ENCODE measurements around the gene PLXNA4.

The PLXNA4 gene

DNA sequence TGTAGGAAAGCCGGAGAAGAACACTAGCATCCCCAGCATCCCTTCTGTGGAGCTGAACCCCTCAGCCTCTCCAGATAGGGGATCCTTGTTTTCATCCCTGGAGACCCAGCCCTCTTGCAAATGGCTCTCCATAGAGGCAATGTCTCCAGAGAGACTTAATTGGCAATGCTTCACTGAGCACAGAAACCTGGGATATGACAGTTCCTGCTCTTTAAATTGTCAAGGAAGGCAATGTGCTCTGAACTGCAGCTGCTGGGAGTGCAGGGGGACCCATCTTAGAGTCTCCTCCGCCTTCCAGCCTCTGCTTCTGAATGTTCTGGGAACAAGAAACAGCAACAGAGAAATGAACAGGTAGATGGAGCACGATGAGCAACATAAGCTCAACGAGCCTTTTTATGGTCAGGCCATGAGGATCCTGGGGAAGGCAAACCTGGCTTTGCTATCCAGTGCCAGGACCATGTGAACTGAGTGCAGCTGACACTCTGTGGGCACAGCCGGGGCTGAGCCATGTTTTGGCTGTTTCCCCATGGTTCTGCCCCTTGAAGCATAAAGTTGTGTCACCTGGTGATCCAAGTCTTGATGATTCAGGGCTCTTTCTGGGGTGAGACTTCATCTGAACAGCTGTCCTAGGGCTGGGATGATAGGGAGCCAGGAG, 481.0 kb downstream of the PLXNA4 start:
- no peak for DNase-seq

DNA sequence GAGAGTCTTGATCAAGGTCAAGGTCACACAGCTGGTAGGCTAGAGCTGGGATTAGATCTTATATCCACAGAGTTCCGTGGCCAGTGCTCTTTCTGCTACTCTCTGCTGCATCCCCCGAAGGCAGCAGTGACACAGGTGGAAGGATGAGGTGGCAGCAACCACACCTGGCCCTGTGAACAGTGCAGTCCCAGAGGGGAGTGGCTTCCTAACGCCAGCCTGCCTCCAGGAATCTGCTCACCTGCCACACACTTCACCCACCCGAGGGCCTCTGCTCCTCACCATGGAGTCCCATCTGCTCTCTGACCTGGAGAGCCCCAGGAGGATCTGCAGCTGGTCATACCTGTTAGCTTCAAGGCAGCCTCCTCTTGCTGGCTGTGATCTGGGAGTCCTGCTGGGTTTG, 484.2 kb downstream of the PLXNA4 start:
- no peak for DNase-seq

DNA sequence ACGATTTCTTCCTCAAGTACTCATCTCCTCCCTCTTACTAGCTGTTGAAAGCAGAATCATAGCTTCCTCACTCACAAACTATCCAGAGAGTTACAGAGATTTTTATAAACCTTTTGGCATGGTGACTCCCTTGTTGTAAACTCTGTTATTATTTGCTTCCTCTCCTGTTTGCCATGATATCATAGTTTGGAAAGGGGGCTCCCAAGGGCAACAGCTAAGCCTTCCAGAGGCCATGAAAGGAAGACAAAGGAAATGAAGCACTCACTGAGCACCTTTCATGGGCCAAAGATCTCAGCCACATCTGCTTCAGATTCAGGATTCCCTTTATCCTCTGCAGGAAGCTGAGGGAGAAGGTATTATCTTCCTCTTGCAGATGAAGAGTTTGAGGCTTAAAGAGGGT, 484.6 kb downstream of the PLXNA4 start:
- DNase-seq = no peak

GRCh38 chr7:132090444-132090843, 485.8 kb downstream of the PLXNA4 start:
- DNase-seq = no peak

DNA sequence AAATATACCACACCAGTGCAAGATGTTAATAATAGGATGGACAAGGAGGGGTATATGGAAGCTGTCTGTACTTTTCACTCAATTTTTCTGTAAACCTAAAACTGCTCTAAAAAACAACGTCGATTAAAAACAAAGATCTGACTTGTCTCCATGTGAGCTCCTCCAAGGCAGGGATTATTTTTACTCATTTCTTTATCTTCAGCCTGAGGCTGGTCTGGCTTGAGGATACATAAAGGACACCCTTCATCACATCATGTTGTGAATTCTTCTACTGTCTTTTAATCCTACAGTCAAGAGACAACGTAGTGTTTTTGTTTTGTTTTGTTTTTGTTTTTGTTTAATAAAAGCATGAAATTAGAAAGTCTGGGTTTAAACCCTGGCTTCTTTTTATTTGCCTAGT, 486.9 kb downstream of the PLXNA4 start:
- no peak for DNase-seq

- no peak for DNase-seq
Observed at GRCh38 chr7:132087421-132087820, 488.8 kb downstream of the PLXNA4 start.

DNA sequence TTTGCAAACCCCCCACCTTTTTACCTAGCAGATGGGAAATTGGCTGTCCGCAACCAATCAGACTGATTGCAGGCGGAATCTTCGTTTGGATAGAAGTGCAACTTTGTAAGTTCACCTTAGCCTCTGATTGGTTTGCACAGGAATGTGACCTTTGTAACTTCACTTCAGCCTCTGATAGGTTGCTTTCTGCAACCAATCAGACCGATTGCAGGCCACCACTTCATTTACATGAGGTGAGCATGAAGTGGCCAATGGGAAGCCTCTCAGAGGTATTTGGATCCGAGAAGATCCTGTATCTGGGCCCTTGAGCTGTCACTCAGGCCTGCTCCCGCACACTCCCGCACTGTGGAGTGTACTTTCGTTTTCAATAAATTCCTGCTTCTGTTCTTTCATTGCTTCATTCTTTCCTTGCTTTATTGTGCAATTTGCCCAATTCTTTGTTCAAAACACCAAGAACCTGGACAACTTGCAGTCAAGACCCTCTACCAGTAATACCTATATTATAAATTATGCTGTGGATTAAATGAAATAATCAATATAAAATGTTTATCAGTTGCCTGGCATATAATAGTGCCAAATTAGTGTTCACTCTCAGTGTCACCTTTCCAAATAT, 491.4 kb downstream of the PLXNA4 start:
- DNase-seq = no peak

DNA sequence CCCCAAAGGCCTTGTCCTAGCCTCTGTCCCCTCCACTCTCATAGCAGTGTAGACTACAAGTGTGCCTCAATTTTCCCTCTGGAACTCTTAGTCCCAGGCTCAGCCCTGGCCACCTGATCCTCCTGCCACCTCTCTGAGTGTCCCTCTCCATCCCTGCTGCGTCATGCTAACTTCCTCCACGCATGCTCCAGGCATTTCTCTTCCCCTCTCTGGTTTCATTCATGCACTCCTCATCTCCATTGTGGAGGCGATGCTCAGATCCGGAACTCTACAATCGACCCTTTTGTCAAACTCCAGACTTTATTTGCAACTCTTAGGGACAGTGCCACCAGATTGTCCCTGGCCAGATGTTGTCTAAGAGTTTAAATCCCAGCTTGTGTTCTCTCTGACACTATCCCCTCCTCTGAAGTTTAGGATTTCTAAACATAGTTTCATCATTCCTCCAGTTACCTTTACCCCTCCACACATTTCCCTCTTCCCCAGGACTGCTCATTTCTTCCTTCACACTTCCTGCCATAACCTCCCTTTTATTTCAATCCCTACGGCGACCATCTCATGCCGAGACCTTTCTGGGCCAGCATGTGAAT, 492.6 kb downstream of the PLXNA4 start:
- no peak for DNase-seq

DNA sequence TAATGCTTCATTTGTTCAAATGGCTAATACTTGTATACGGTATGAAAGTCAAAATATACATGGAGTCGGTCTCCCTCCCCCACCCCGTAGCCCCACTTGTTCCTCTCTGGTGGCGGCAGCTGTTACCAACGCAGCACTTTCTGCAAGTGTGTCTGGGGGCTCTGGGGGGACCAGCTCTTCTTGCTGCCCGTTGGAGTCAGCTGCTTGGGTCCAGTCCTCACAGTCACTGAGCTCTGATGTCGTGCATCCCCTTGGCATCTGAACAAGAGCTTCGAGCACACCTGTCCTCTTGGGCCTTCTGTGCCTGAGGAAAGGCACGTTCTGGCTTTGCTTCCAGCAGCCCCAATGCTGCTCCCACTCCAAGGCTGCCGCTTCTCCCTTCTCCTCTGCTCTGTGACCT, 493.1 kb downstream of the PLXNA4 start:
- DNase-seq = no peak

DNA sequence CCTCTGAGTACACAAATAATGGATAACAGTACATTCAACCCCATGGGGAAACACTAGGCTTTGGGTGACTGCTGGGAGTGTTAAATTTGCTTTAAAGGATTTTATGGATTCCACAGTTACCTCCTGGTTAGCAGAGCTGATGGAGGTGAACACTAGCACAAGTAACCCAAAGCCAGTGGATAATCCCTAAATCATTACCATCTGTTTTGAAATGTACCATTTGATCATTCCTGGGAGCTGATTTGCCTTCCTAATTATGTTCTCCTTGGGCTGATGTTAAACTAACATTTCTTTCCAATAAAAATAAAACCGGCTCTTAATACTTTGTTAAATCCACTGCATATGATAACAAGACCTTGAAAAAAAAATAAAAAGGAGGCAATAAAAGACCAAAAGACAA, 493.9 kb downstream of the PLXNA4 start:
- DNase-seq = no peak

GRCh38 chr7:132081686-132082085, 494.6 kb downstream of the PLXNA4 start:
- no peak for DNase-seq

DNA sequence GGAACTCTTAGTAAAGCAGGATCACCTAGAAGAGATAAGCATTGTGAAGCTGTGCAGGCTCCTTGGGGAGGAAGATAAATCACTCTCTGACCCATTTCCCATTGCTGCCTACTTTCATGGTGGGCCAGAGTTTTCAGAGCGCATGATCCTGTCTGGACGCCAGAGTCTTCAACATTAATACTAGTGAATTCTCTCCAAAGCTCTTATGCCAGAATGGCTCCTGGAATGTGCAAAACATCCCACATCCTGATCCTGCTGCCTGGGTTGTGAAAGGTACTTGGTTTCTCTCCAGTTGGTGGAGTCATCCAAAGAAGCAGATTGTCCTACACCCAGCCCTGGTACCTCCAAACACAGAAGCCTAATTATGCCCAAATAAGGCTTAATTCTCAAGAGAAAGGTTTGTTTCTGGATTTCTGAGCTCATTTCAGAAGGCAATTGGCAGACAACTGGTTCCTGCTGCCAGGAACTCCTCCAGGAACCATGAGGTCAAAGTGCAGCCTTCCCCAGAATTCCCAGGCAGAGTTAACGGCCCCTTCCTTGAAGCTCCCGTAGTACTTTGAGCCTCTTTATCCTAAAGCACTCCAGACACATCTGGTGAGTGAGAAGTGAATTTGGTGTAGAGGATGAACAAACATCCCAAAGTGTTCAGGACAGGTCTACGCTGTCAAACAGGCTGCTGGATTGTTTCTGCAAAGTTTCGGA, 495.2 kb downstream of the PLXNA4 start:
- no peak for DNase-seq

DNA sequence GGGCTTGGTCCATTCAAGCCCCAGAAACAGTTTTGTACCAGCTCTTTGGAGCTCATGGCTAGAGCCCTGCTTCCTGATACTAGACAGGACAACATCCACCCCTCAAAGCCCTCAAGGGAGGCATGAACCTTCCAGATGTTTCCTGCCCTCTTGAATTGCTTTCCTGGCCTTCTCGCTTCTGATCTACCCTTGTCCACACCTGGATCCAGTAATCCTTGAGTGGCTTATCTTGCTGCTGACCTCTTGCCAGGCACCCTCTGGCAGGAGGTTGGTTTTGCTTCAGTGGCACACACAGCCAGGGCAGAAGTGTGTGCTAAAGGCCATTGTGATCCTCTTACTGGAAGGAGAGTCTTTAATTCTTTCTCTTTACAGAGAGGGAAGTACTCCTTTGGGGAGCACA, 495.8 kb downstream of the PLXNA4 start:
- DNase-seq = no peak

DNA sequence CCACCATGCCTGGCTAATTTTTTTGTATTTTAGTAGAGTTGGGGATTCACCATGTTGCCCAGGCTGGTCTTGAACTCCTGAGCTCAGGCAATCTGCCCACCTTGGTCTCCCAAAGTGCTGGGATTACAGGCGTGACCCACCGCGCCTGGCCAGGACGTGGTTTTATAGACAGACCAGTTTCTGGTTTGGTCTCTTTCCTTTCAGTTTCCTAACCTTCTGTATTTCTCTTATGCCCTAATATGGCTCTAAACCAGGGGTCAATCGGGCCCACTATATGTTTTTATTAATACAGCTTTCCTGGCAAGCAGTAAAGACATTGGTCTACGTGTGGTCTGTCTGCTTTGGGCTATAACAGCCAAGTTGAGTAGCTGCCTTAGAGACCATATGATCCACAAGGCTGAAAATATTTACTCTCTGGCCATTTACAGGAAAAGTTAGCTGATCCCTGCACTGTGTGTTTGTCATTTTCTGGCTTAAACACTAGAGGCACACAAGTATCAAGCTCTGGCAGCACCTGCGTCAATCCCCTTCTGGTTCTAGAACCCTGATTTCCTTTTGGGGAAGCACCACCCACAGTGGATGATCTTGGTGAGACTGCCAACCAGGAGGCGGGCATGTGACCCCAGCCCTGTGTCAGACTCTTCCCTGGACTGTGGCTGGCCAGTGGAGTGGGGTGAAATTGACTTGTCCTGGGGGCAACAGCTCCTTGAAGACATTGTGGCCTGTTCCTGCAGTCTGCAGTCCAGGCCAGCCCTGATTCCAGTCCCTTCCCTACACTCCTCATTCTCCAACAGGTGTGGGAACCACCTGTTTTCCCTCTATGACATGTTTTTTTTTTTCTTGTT, 497.2 kb downstream of the PLXNA4 start:
- DNase-seq = no peak

GRCh38 chr7:132077971-132078685, 498.1 kb downstream of the PLXNA4 start:
- no peak for DNase-seq

DNA sequence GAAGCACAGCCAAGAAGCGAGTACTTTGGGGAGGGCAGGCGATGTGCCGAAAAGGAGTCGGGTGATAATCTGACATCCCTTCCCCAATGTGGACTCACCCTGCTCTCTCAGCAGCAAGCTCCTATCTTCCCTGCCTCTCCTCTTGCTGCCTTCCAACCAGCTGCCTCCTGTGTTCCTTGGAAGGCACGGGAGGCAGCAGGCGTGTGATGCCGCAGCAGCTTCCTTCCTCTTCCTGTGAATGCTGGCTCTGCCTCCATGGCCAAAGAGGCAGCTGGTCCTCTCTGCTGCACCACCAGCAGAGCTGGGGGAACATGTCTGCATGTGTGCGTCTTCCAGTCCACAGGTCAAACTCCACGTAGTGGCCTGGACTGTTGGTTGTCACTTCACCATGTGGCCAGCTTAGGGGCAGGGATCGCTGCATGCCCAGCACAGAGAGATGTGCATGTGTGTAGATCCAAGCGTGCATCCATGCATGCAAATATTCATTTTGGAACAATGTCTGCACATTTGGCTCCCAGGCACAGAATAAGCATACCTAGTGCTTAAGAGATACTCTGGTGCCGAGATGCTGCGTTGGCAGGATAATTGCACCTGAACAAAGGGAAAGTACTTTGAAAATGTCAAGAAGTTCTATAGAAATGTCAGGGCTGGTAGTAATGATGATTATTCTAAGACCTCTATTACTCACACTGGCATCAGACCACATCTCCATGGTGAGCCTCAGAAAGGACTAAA, 499.8 kb downstream of the PLXNA4 start:
- DNase-seq = no peak

DNA sequence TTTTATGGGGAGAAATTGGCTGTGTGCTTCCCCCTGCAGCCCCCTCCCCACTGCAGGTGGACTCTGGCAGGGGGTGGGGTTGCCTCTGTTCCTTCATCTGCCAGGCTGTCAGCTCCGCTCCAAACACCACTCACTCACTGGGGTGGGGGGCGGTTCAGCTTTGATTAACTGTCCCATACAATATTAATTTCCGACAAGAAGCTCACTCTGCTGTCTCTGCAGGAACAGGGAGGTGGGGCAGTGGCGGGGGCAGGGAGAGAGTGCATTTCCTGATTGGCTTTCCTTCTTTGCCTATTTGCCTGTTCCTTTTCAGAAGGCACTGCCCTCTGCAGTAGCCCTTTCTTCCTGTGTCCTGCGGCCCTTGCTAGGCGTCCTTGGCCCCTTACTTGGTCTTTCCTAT, 500.8 kb downstream of the PLXNA4 start:
- DNase-seq = no peak

DNA sequence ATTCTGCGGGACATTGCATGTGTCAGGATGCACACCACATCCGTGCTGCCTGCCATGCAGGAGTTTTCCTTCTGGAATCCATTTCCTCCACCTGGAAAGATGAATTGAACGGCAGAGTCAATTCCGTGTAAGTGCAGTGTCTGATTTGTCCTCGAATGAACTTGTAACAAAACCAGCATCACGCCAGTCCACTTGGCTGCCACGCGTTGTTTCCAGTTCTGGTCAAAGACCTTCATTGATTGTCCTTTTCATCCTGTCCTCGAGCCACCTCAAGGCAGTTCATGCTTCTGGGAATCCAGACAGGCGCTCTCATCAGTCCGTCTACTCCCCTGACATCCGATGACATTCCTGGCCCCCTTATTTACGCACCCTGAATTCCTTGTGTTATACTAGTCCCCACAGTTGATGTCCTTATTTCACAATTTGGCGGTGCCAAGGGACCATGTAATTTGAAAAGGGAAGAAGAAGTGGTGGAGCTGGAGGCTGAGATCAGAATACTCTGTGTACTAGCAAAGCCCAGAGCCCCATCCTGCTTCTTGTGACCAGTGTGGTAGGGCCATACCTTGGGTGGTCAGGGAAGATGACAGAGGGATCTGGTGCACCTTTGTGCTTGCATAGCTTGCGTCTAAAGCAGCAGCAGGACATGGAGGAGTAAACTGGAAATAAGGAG, 502.2 kb downstream of the PLXNA4 start:
- no peak for DNase-seq
